Skeletal muscle satellite cell (primary cell): Measurements from ENCODE around the gene RNF167.
A peak's percentile ranks its signal among the peaks of the same experiment; 100 is the strongest.
"Not testable (repeated sequence)": the region's sequence is repeated elsewhere in the genome, so short reads cannot be mapped to it uniquely, and the experiment has no call there.

Source experiments
- H3K27me3 ChIP-seq: 2 replicates; pipeline ENCODE4 v1.7.0; 2013; ENCODE audit warnings: low read length; ENCODE audit not compliant: control insufficient read depth, insufficient read depth
- H3K36me3 ChIP-seq: 2 replicates; pipeline ENCODE4 v1.7.0; 2013; ENCODE audit warnings: mild to moderate bottlenecking, control low read depth, low read length; ENCODE audit not compliant: insufficient read depth
- H3K4me1 ChIP-seq: 2 replicates; pipeline ENCODE4 v1.7.0; 2013; ENCODE audit warnings: low read length; ENCODE audit not compliant: control insufficient read depth, insufficient read depth
- H3K4me2 ChIP-seq: 2 replicates; pipeline ENCODE4 v1.7.0; 2013; ENCODE audit warnings: mild to moderate bottlenecking, low read length
- H3K4me3 ChIP-seq: 2 replicates; pipeline ENCODE4 v1.7.0; 2013; ENCODE audit warnings: low read length
- H3K9ac ChIP-seq: 2 replicates; pipeline ENCODE4 v1.7.0; 2013; ENCODE audit warnings: mild to moderate bottlenecking, low read depth, low read length, moderate library complexity
- H3K9me3 ChIP-seq: replicated peaks from 2 replicates; pipeline ENCODE4 v1.7.0; 2013; ENCODE audit warnings: mild to moderate bottlenecking, control low read depth, low read length

The RNF167 gene

GRCh38 chr17:4897785-4898184, 42.3 kb upstream of the RNF167 start:
- H3K36me3 ChIP-seq = peaks cover 50% of the 10 kb centered on the region

GRCh38 chr17:4898351-4898750, 41.7 kb upstream of the RNF167 start:
- no peak overlapping the region for H3K9ac ChIP-seq
- no peak overlapping the region for H3K4me2 ChIP-seq
- H3K4me1 ChIP-seq = peaks cover 12% of the 10 kb centered on the region
- no peaks in the 10 kb centered on the region for H3K9me3 ChIP-seq
- no peaks in the 10 kb centered on the region for H3K27me3 ChIP-seq
- peaks cover 44% of the 10 kb centered on the region for H3K36me3 ChIP-seq
- H3K4me3 ChIP-seq = no peak overlapping the region

More at GRCh38 chr17:4897785-4898184, 42.3 kb upstream of the RNF167 start:
- H3K9ac ChIP-seq = no peak overlapping the region
- no peak overlapping the region for H3K4me2 ChIP-seq
- H3K9me3 ChIP-seq = no peaks in the 10 kb centered on the region
- no peaks in the 10 kb centered on the region for H3K27me3 ChIP-seq
- H3K4me3 ChIP-seq = no peak overlapping the region
- peaks cover 6% of the 10 kb centered on the region for H3K4me1 ChIP-seq

- Histone ChIP-seq H3K4me3 (peak overlapping the region; percentile 39), H3K4me2 (peak overlapping the region; percentile 7), H3K9me3 (no peaks in the 10 kb centered on the region), H3K27me3 (no peaks in the 10 kb centered on the region), H3K36me3 (peaks cover 40% of the 10 kb centered on the region), H3K4me1 (peaks cover 14% of the 10 kb centered on the region), H3K9ac (peak overlapping the region; percentile 52)
These were observed 41.1 kb upstream of the RNF167 start for GRCh38 chr17:4898927-4899326.

- H3K36me3 ChIP-seq = peaks cover 34% of the 10 kb centered on the region
- no peaks in the 10 kb centered on the region for H3K27me3 ChIP-seq
- peak within 1 kb of the TSS; percentile 52 for H3K9ac ChIP-seq
- peak within 1 kb of the TSS; percentile 7 for H3K4me2 ChIP-seq
- H3K4me3 ChIP-seq = peak within 1 kb of the TSS; percentile 39
- peaks cover 14% of the 10 kb centered on the region for H3K4me1 ChIP-seq
- no peaks in the 10 kb centered on the region for H3K9me3 ChIP-seq
These were observed 40.5 kb upstream of the RNF167 start, which contains the start of gene C17orf107 for GRCh38 chr17:4899341-4900230. Gene C17orf107, plus strand, starts transcription at chr17:4899536. Its CDS starts 227 bp downstream, at chr17:4899763.

GRCh38 chr17:4900231-4901107, 39.6 kb upstream of the RNF167 start:
- Histone ChIP-seq H3K9me3 (no peaks in the 10 kb centered on the region), H3K4me3 (no peak overlapping the region), H3K9ac (no peak overlapping the region), H3K27me3 (no peaks in the 10 kb centered on the region), H3K36me3 (peaks cover 25% of the 10 kb centered on the region), H3K4me2 (no peak overlapping the region), H3K4me1 (peaks cover 14% of the 10 kb centered on the region)

- H3K9ac ChIP-seq = no peak overlapping the region
- H3K4me2 ChIP-seq = no peak overlapping the region
- no peaks in the 10 kb centered on the region for H3K9me3 ChIP-seq
- H3K4me1 ChIP-seq = peaks cover 14% of the 10 kb centered on the region
- no peak overlapping the region for H3K4me3 ChIP-seq
- peaks cover 18% of the 10 kb centered on the region for H3K36me3 ChIP-seq
- peaks cover 3% of the 10 kb centered on the region for H3K27me3 ChIP-seq
These were observed 38.9 kb upstream of the RNF167 start for GRCh38 chr17:4901108-4901647.

GRCh38 chr17:4901648-4902344, 38.3 kb upstream of the RNF167 start:
- H3K4me1 ChIP-seq = peaks cover 14% of the 10 kb centered on the region
- no peak overlapping the region for H3K4me2 ChIP-seq
- H3K36me3 ChIP-seq = peaks cover 12% of the 10 kb centered on the region
- H3K9me3 ChIP-seq = no peaks in the 10 kb centered on the region
- H3K9ac ChIP-seq = no peak overlapping the region
- peaks cover 3% of the 10 kb centered on the region for H3K27me3 ChIP-seq
- no peak overlapping the region for H3K4me3 ChIP-seq

GRCh38 chr17:4902540-4902939, 37.5 kb upstream of the RNF167 start:
- no peak overlapping the region for H3K4me3 ChIP-seq
- H3K9me3 ChIP-seq = no peaks in the 10 kb centered on the region
- H3K9ac ChIP-seq = no peak overlapping the region
- peaks cover 14% of the 10 kb centered on the region for H3K4me1 ChIP-seq
- peaks cover 5% of the 10 kb centered on the region for H3K36me3 ChIP-seq
- H3K27me3 ChIP-seq = peaks cover 3% of the 10 kb centered on the region
- no peak overlapping the region for H3K4me2 ChIP-seq

- Histone ChIP-seq H3K4me2 (peak within 1 kb of the TSS; percentile 48), H3K9ac (no peak within 1 kb of the TSS), H3K4me1 (peaks cover 14% of the 10 kb centered on the region), H3K4me3 (no peak within 1 kb of the TSS), H3K9me3 (no peaks in the 10 kb centered on the region), H3K36me3 (peaks cover 5% of the 10 kb centered on the region), H3K27me3 (peaks cover 3% of the 10 kb centered on the region)
These were observed 36.8 kb upstream of the RNF167 start, which contains the start of gene CHRNE for GRCh38 chr17:4903051-4903818. Gene CHRNE, minus strand, starts transcription at chr17:4903098. Its CDS starts 35 bp downstream, at chr17:4903063.

- not testable (repeated sequence) for H3K4me3 ChIP-seq, H3K36me3 ChIP-seq, H3K4me2 ChIP-seq, H3K9me3 ChIP-seq, H3K27me3 ChIP-seq, H3K9ac ChIP-seq
- peaks cover 22% of the 10 kb centered on the region for H3K4me1 ChIP-seq
These were observed 33.4 kb upstream of the RNF167 start for GRCh38 chr17:4906642-4907041.
